Fibroblast of the conjunctiva (primary cell): ENCODE results near the gene NR4A2.
"Not testable (repeated sequence)": the region's sequence is repeated elsewhere in the genome, so short reads cannot be mapped to it uniquely, and the experiment has no call there.

Source experiments
- DNase-seq: peaks from one replicate; pipeline ENCODE4 v3.0.0-alpha.2; 2010; ENCODE audit warnings: low read depth

The NR4A2 gene

DNA sequence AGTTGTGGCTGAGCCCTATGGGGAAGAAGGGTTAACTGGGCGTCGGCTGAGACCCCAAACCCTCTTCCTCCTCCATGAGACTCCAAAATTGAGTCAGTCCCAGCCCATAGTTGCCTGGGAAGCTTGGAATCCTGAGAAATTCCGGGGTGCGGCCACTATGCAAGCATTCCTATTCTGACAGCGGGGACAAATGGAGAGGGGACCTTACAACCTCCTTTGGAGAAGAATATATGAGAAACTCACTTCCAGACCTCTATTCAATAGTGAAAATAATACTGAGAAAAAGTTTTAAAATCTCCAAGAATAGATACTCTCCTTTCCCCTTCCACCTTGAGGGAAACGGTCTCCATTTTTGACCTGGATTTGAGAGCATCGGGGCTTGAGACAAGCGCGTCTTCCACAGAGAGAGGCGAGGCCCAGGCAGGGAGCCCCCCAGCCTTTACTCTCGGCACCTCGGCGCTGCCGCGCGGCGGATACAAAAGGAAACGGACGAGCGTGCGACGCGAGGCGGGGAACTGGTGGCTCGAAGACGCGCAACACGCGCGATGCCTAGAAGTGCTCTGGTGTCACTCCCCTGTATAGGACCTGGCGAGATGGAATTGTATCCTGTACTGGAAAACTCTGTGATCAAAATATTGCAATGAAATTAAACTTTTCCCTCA is 11.1 kb downstream of the NR4A2 start:
- no peak for DNase-seq

DNA sequence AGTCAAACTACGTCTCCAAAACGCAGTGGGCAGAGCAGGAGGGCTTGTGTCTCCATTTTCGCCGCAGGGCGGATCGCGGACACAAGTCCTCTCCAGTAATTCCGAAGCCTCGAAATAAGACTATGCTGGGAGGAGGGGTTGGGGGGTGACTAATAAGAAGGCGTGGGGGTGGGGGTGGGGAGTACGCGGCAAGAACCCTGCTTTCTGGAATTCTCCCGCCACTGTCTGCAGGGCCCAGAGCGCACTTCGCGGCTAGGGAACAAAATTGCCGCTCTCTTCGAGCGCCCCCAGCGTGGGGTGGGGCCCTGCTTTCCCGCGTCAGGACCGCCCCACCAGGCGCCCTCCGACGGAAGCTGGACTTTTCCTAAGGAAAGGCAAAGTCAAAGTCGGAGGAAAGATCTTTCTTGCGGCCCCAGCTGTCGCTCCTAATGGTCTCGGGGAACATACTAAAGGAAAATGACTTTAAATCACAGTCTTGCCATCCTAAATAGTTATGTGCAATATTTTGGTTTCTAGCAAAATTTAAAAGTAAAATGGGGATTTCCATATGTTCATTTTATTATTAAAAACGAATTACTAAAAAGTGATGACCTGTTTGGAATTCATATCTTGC is 11.9 kb downstream of the NR4A2 start:
- DNase-seq, result no peak

DNA sequence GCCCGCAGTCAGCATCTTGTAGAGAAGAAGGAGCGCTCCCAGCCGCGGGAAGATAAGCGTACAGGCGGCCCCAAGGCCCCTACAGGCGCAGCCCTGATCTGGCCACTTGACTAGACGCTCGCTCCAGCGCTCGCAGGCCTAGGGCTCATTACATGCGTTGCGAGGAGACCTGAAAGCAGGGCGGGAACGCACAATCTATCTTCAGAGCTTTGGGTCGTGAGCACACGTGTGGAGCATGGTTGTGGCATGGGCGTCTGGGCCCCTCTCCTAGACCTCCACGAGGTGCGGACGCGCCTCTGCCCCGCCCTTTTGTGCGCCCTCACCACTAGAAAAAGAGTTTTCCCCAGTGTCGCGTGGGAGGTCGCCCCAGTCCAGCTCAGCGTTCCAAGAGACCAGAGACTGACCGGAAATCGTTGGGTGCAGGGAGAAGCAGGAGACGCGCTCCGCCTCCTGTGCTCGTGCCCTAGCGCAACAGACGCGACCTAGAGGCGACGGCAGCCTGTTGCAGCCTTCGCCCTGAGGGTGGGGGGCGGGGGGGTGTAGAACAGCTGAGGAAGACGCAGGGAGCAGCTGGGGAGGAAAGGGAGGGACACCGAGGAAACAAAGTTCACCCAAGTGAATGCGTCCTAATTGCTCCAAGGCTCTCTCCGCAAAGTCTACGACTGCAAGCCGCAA is 12.6 kb downstream of the NR4A2 start:
- no peak for DNase-seq

DNA sequence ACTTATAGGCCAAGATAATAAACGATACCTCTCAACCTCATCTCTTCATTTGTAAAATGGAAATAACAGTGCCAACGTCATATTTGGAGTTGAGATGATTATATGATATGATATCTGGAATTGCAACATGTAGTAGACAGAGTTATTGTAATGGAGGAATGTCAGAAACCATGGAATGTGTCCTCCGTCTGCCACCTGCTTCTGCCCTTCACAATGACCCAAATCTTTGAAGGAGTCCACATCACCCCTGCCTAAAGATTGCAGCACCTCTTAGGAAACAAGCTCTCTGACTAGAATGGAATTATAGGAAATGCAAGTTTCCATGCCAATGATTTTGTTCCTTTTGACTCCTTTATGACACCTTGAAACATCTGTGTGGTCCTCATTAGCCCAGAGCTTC is 14.9 kb downstream of the NR4A2 start:
- no peak for DNase-seq

DNA sequence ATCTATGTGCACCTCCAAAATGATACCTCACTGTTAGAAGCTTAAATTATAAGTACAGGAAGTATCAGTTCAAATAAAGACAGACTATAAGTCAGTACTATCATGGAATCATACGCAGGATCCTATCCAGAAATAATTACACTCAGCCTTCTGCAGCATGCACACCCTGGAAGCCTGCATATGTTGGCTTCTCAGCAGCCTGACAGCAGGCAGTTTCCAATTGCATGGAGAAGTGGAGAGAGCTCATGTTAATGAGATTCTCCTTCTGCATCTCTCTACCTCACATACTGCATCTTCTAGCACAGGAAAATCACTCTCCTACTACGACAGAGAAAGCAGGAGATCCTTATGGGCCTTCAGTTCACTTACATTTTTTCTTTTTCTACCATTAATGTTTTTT is 20.5 kb downstream of the NR4A2 start:
- no peak for DNase-seq

DNA sequence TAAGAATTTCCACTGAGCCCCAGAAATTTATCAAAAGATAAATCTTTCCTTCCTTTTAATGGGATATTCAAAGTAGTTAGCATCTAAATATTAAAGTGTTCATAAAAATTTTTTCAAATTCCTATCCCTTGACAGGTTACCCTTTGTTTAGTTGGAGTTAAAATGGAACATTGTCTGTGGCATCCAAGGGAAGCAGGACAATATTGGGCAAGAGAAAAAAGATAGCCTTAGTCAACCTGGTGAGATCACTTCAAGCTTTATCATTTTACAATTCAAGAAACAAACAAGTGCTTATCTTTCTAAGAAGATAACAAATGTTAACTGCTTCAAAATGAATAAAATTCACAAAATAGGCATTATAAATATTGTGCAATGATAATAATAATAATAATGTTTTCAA is 21.7 kb downstream of the NR4A2 start:
- no peak for DNase-seq

DNA sequence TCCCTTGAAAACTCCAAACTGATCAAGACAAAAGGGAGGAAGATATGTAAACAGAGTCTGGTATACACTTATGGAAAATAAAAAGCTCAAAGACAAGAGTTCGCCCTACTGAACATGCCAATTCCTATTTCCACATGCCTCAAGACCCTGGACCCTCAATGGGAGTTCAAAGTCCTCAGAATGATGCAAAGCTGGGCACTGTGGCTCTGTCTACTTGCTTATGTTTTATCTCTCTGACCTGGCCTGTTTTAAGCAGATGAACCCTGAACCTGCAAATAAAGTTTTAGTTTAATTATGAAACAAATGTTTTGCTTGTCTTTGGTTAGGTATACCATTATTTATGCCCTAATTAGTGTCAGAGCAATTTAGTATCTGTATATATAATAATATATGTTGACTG is 22.6 kb downstream of the NR4A2 start:
- no peak for DNase-seq

DNA sequence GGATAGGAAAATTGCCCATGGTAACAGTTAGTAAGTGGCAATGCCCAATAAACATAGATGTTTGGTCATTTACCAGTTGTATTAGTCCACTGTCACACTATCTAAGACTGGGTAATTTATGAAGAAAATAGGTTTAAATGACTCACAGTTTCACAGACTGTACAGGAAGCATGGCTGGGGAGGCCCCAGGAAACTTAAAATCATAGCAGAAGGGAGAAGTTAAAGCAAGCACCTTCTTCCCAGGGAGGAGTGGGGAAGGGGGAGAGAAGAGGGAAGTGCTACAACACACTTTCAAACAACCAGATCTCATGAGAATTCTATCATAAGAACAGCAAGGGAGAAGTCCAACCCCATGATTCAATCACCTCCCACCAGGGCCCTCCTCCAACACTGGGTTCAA is 23.4 kb downstream of the NR4A2 start:
- DNase-seq, result no peak

DNA sequence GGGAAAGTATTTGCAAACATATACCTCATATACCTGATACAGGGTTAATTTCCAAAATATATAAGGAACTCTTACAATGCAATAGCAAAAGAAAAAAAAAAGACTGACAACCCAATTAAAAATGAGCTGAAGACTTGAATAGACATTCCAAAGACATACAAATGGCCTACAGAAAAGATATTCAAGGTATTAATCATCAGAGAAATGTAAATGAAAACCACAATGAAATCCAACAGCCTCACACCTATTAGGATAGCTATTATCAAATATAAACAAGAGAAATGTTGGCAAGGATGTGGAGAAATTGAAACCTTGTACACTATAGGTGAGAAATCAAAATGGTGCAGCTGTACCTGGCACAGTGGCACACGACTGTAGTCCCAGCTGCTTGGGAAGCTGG is 25.7 kb downstream of the NR4A2 start:
- no peak for DNase-seq

DNA sequence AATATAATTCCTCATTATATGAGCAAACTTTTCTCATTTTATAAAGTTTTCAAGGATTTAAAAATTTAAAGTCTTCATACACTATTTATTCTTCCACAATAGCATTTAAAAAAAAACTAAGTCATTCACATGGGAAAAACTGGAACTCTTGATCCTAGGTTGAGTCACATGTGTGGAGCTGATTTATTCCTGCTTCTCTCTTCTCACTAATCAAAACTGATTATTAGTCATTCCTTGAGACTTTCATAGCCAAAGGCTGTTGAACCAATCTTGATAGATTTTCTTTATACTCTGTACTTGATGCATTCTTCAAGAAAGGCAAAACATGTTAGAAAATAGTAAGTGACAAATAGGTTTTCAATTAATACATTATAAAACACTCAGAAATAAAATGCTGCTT is 27.4 kb downstream of the NR4A2 start:
- no peak for DNase-seq

DNA sequence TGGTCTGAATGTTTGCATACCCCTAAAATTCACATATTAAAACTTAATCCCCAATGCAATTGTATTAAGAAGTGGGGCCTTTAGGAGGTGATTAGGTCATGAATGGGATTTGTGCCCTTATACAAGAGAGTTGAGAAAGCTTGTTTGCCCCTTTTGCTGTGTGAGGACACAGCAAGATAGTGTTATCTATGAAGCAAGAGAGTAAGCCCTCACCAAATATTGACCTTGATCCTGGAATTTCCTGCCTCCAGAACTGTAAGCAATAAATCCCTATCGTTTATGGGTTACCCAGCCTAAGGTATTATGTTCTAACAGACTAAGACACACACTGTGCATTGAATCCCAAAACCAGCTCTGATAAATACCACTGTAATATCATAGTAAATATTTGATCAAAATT is 32.2 kb downstream of the NR4A2 start:
- no peak for DNase-seq

DNA sequence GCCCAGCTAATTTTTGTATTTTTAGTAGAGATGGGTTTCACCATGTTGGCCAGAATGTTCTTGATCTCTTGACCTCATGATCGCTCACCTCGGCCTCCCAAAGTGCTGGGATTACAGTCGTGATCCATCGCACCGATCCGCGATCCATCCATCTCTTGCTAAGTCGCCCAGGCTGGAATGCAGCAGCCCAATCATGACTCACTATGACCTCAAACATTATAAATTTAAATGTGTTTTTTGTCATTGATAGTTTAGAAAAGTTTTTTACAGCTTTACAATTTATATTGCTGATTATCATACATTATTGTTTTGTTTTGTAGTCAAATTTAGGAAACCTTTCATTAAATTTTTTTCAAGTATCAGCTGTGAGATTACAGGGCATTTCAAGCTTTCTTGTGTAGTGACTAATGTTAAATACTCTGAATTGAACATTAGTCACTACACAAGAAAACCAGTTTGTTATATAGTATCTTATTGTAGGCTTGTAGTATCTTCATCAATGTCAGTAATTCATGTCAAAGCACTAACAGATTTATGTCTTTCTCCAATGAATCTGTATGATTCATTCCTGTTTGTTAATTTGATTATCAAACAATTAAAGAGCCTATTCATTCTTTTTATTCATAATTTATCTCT is 37.5 kb downstream of the NR4A2 start:
- DNase-seq, result no peak

DNA sequence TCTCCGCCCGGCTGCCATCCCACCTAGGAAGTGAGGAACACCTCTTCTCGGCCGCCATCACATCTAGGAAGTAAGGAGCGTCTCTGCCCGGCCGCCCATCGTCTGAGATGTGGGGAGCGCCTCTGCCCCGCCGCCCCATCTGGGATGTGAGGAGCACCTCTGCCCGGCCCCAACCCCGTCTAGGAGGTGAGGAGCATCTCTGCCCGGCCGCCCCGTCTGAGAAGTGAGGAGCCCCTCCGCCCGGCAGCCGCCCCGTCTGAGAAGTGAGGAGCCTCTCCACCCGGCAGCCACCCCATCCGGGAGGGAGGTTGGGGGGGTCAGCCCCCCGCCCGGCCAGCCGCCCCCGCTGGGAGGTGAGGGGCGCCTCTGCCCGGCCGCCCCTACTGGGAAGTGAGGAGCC is 39.1 kb downstream of the NR4A2 start:
- DNase-seq, result not testable (repeated sequence)

DNA sequence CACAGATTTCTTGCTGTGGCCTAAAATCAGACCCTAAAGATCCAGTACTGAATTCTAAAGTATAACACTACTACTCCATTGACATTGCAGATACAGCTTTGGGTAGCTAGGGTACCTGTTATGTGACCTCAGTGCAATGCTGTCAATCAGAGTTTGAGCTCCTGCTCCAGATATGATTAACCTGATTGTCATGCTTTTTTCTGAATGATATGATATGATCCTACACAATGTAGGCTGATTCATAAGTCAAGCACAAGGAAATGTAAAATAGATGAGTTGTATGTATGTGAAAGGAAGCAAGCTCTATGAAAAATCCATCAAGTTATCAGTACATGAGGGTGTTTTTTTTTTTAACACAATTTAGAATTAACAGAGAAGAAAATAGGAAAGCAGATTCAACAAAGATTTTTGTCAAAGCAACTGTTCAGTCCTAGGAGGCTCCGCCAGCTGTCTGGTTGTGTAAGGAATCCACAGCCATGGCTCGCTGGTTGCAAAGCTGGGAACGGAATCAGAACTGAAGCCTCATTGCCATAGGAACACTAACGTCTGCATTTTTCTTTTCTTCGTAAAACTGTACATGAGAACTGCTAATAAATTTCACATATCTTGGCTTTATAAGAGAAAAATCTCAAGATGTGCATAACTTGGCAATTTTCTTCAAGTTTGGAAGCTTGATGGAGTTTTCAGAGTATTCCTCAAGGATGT is 52.9 kb downstream of the NR4A2 start:
- DNase-seq, result no peak
